GM19467 (cell line): ENCODE measurements around the gene PPIL6.

ENCODE experiments used
- ATAC-seq: cut with Tn5 transposase; IDR thresholded peaks from one replicate; pipeline ENCODE4 v1.9.1; 2021; ENCODE audit warnings: mild to moderate bottlenecking, moderate library complexity; ENCODE audit not compliant: unreplicated experiment

The PPIL6 gene

GRCh38 chr6:109449795-109450673 is 9.6 kb upstream of the PPIL6 start:
- ATAC-seq, result no peak

GRCh38 chr6:109449064-109449794 is 8.8 kb upstream of the PPIL6 start:
- no peak for ATAC-seq

- no peak for ATAC-seq
These were observed 8.2 kb upstream of the PPIL6 start for GRCh38 chr6:109448615-109449014.

- no peak for ATAC-seq
These were observed 7.6 kb upstream of the PPIL6 start for GRCh38 chr6:109447878-109448555.

- ATAC-seq, result no peak
These were observed 6.7 kb upstream of the PPIL6 start for GRCh38 chr6:109447087-109447486.

GRCh38 chr6:109446541-109446940 is 6.1 kb upstream of the PPIL6 start:
- no peak for ATAC-seq

GRCh38 chr6:109446072-109446471 is 5.6 kb upstream of the PPIL6 start:
- no peak for ATAC-seq

GRCh38 chr6:109445382-109445781 is 5.0 kb upstream of the PPIL6 start:
- no peak for ATAC-seq

- no peak for ATAC-seq
These were observed 3.1 kb upstream of the PPIL6 start for GRCh38 chr6:109443425-109443950.

GRCh38 chr6:109442393-109442924 is 2.0 kb upstream of the PPIL6 start:
- no peak for ATAC-seq

GRCh38 chr6:109441069-109441816 is 815 bp upstream of the PPIL6 start:
- ATAC-seq, result peak; percentile 14

GRCh38 chr6:109436041-109436440 is 4.4 kb downstream of the PPIL6 start:
- no peak for ATAC-seq

GRCh38 chr6:109434456-109434855 is 6.0 kb downstream of the PPIL6 start:
- ATAC-seq, result no peak

GRCh38 chr6:109429496-109429895 is 10.9 kb downstream of the PPIL6 start:
- no peak for ATAC-seq

- no peak for ATAC-seq
These were observed 11.4 kb downstream of the PPIL6 start for GRCh38 chr6:109428889-109429477.

- no peak for ATAC-seq
These were observed 15.5 kb downstream of the PPIL6 start for GRCh38 chr6:109424946-109425345.

- ATAC-seq, result no peak
These were observed 19.2 kb downstream of the PPIL6 start for GRCh38 chr6:109421184-109421583.

GRCh38 chr6:109420751-109421150 is 19.7 kb downstream of the PPIL6 start:
- ATAC-seq, result no peak

GRCh38 chr6:109417646-109418045 is 22.8 kb downstream of the PPIL6 start:
- no peak for ATAC-seq

GRCh38 chr6:109411034-109411433 is 29.4 kb downstream of the PPIL6 start:
- no peak for ATAC-seq
